Measurements from ENCODE around the gene TWF2.

DNA sequence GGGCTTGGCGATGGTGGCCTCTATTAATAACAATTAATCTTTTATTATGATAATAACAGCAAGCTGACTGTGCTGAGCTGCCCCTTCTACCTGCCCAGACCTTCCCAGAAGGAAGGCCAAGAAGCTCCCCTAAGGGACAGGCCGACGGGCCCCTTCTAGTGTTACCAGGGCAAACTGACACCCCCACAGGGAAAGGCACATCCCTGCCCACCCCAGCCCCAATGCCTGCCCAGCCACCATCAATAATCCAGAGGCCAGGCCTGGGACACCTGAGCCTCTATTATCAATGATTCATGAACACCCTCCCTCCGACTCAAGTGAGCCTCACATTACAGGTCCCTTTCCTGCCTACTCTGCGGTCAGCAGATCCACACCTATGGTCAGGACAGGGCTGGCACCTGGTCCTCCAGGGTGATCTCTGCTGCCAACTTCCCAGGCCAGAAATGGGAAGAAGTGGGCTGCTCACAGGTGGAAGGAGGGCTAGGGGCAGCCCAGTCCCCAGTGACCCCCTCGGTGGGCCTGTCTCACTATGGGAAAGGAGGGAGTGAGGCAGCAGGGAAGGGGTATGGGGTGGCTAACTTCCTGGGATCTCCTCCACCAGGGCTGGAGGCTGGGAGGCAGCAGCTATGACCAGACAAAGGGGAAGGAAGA, 1.8 kb downstream of the TWF2 start:
- TF ChIP-seq, protein P1, sequence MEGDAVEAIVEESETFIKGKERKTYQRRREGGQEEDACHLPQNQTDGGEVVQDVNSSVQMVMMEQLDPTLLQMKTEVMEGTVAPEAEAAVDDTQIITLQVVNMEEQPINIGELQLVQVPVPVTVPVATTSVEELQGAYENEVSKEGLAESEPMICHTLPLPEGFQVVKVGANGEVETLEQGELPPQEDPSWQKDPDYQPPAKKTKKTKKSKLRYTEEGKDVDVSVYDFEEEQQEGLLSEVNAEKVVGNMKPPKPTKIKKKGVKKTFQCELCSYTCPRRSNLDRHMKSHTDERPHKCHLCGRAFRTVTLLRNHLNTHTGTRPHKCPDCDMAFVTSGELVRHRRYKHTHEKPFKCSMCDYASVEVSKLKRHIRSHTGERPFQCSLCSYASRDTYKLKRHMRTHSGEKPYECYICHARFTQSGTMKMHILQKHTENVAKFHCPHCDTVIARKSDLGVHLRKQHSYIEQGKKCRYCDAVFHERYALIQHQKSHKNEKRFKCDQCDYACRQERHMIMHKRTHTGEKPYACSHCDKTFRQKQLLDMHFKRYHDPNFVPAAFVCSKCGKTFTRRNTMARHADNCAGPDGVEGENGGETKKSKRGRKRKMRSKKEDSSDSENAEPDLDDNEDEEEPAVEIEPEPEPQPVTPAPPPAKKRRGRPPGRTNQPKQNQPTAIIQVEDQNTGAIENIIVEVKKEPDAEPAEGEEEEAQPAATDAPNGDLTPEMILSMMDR (IDR thresholded peaks at IDR 0.05; ENCODE audit: insufficient read depth, low read length, poor library complexity, severe bottlenecking) = no peak
- TF ChIP-seq EZH2phosphoT487 (conservative IDR thresholded peaks at IDR 0.05; ENCODE audit: low read length) = no peak
